ENCODE data around the gene GMPPA. TPM values are rescaled to one million over a fixed set of nuclear protein-coding genes. Genes with fewer than 3 reads are reported as not detected.

The GMPPA gene
- total and polyA plus RNA-seq, 4 donors: 18.8 to 48.9 (median 38.7) TPM

DNA sequence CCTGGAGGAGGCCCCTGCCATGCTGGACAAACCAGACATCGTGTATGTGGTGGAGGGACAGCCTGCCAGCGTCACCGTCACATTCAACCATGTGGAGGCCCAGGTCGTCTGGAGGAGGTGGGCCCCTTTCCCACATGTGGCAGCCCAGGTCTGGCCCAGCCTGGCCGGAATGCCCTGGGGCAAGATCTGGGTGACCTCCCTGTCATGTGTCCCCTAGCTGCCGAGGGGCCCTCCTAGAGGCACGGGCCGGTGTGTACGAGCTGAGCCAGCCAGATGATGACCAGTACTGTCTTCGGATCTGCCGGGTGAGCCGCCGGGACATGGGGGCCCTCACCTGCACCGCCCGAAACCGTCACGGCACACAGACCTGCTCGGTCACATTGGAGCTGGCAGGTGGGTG lies 25.2 kb upstream of the GMPPA start:
- WGBS, 2 donors: 85 to 93% methylated on average over 18 of the region's 18 CpGs
- peaks cover 0 to 15% (median 3%) of the 10 kb centered on the region in 5 donors for H3K4me1 ChIP-seq (ENCODE audit: control insufficient read depth in 5 of 5, insufficient read depth in 5 of 5, low read length in 5 of 5)
- peaks cover 0 to 5% (median 0%) of the 10 kb centered on the region in 4 donors for H3K9me3 ChIP-seq (ENCODE audit: control insufficient read depth in 4 of 4, insufficient read depth in 3 of 4, low read length in 3 of 4)
- ATAC-seq (ENCODE audit: insufficient read depth, low FRiP score) (no peak), DNase-seq (no peak)
- no peak overlapping the region for H3K4me3 ChIP-seq
- TF ChIP-seq, protein P1, sequence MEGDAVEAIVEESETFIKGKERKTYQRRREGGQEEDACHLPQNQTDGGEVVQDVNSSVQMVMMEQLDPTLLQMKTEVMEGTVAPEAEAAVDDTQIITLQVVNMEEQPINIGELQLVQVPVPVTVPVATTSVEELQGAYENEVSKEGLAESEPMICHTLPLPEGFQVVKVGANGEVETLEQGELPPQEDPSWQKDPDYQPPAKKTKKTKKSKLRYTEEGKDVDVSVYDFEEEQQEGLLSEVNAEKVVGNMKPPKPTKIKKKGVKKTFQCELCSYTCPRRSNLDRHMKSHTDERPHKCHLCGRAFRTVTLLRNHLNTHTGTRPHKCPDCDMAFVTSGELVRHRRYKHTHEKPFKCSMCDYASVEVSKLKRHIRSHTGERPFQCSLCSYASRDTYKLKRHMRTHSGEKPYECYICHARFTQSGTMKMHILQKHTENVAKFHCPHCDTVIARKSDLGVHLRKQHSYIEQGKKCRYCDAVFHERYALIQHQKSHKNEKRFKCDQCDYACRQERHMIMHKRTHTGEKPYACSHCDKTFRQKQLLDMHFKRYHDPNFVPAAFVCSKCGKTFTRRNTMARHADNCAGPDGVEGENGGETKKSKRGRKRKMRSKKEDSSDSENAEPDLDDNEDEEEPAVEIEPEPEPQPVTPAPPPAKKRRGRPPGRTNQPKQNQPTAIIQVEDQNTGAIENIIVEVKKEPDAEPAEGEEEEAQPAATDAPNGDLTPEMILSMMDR (IDR thresholded peaks at IDR 0.05; ENCODE audit: control extremely low read depth, extremely low read depth): no peak
- no peak overlapping the region for H3K27ac ChIP-seq (ENCODE audit: low read depth in 1 of 2, low read length in 1 of 2)
- H3K27me3 ChIP-seq (ENCODE audit: control insufficient read depth in 3 of 3, insufficient read depth in 3 of 3, low read length in 2 of 3): peaks cover 0 to 3% (median 0%) of the 10 kb centered on the region in 3 donors
- H3K9ac ChIP-seq (ENCODE audit: insufficient read depth in 1 of 2, low read length in 2 of 2): no peak overlapping the region
- peaks cover 0 to 7% (median 0%) of the 10 kb centered on the region in 4 donors for H3K36me3 ChIP-seq (ENCODE audit: control insufficient read depth in 4 of 4, insufficient read depth in 4 of 4, low read length in 4 of 4)

- Histone ChIP-seq H3K9me3 (ENCODE audit: control insufficient read depth in 4 of 4, insufficient read depth in 3 of 4, low read length in 3 of 4) (peaks cover 0 to 5% (median 0%) of the 10 kb centered on the region in 4 donors), H3K36me3 (ENCODE audit: control insufficient read depth in 4 of 4, insufficient read depth in 4 of 4, low read length in 4 of 4) (peaks cover 0 to 7% (median 0%) of the 10 kb centered on the region in 4 donors), H3K27me3 (ENCODE audit: control insufficient read depth in 3 of 3, insufficient read depth in 3 of 3, low read length in 2 of 3) (peaks cover 0 to 4% (median 0%) of the 10 kb centered on the region in 3 donors), H3K4me3 (no peak overlapping the region), H3K4me1 (ENCODE audit: control insufficient read depth in 5 of 5, insufficient read depth in 5 of 5, low read length in 5 of 5) (peaks cover 0 to 15% (median 3%) of the 10 kb centered on the region in 5 donors), H3K9ac (ENCODE audit: insufficient read depth in 1 of 2, low read length in 2 of 2) (no peak overlapping the region), H3K27ac (ENCODE audit: low read depth in 1 of 2, low read length in 1 of 2) (no peak overlapping the region)
- TF ChIP-seq, protein P1 (IDR thresholded peaks at IDR 0.05; ENCODE audit: control extremely low read depth, extremely low read depth): no peak
- WGBS, 2 donors: 70 to 92% methylated on average over 11 of the region's 11 CpGs
- ATAC-seq (ENCODE audit: insufficient read depth, low FRiP score): no peak
- DNase-seq: no peak
These were observed 24.2 kb upstream of the GMPPA start for GRCh38 chr2:219474285-219475060.

GRCh38 chr2:219475278-219475677 lies 23.4 kb upstream of the GMPPA start:
- Histone ChIP-seq H3K27me3 (ENCODE audit: control insufficient read depth in 3 of 3, insufficient read depth in 3 of 3, low read length in 2 of 3) (peaks cover 0 to 4% (median 0%) of the 10 kb centered on the region in 3 donors), H3K36me3 (ENCODE audit: control insufficient read depth in 4 of 4, insufficient read depth in 4 of 4, low read length in 4 of 4) (peaks cover 0 to 7% (median 0%) of the 10 kb centered on the region in 4 donors), H3K9me3 (ENCODE audit: control insufficient read depth in 4 of 4, insufficient read depth in 3 of 4, low read length in 3 of 4) (peaks cover 0 to 5% (median 0%) of the 10 kb centered on the region in 4 donors), H3K9ac (ENCODE audit: insufficient read depth in 1 of 2, low read length in 2 of 2) (no peak overlapping the region), H3K4me3 (no peak overlapping the region), H3K27ac (ENCODE audit: low read depth in 1 of 2, low read length in 1 of 2) (no peak overlapping the region), H3K4me1 (ENCODE audit: control insufficient read depth in 5 of 5, insufficient read depth in 5 of 5, low read length in 5 of 5) (peaks cover 0 to 15% (median 2%) of the 10 kb centered on the region in 5 donors)
- DNase-seq: no peak
- WGBS, 2 donors: 54 to 69% methylated on average over 6 of the region's 6 CpGs
- TF ChIP-seq, protein P1 (IDR thresholded peaks at IDR 0.05; ENCODE audit: control extremely low read depth, extremely low read depth): no peak
- no peak for ATAC-seq (ENCODE audit: insufficient read depth, low FRiP score)

All from lung (tissue), 12 donors.